Fibroblast of villous mesenchyme (primary cell): ENCODE results near the gene CAPN11. TPM values are rescaled to one million over a fixed set of nuclear protein-coding genes. Genes with fewer than 3 reads are reported as not detected.

Experiments
- DNase-seq: peaks from one replicate; pipeline ENCODE4 v3.0.0-alpha.2; 2010; ENCODE audit warnings: low read depth
- H3K4me3 ChIP-seq: 2 replicates; pipeline ENCODE4 v1.5.1; 2011; ENCODE audit warnings: low read depth, mild to moderate bottlenecking, low read length
- CTCF ChIP-seq: IDR thresholded peaks from 2 replicates; pipeline ENCODE4 v1.5.1; 2012; ENCODE audit warnings: low read depth, mild to moderate bottlenecking, low read length; ENCODE audit not compliant: insufficient read depth
- total RNA-seq: library from RNA; depleted of rRNA; stranded (reverse); fragments of >200 nt; gene quantifications from 2 replicates; pipeline ENCODE4 v1.2.3, GENCODE V29; 2012

The CAPN11 gene
- total RNA-seq, 1 donor: not detected

GRCh38 chr6:44224029-44224964 lies 65.7 kb downstream of the CAPN11 start:
- H3K4me3 ChIP-seq: peak overlapping the region; percentile 61
- DNase-seq: no peak
- no peak for TF ChIP-seq CTCF

- no peak for TF ChIP-seq CTCF
- DNase-seq: no peak
Measured at GRCh38 chr6:44224965-44225305, 66.3 kb downstream of the CAPN11 start.

GRCh38 chr6:44225579-44226325 lies 67.1 kb downstream of the CAPN11 start:
- no peak for DNase-seq
- no peak for TF ChIP-seq CTCF
- no peak overlapping the region for H3K4me3 ChIP-seq

More at GRCh38 chr6:44224965-44225305, 66.3 kb downstream of the CAPN11 start:
- no peak overlapping the region for H3K4me3 ChIP-seq

- no peak for DNase-seq
- TF ChIP-seq CTCF: no peak
- H3K4me3 ChIP-seq: no peak overlapping the region
Measured at GRCh38 chr6:44226368-44227147, 67.9 kb downstream of the CAPN11 start.

GRCh38 chr6:44227148-44227793 lies 68.7 kb downstream of the CAPN11 start:
- no peak overlapping the region for H3K4me3 ChIP-seq
- no peak for DNase-seq
- no peak for TF ChIP-seq CTCF

- TF ChIP-seq CTCF: no peak
- DNase-seq: no peak
- no peak overlapping the region for H3K4me3 ChIP-seq
Measured at GRCh38 chr6:44228031-44228430, 69.4 kb downstream of the CAPN11 start.
